ENCODE measurements around the gene MAZ.

DNA sequence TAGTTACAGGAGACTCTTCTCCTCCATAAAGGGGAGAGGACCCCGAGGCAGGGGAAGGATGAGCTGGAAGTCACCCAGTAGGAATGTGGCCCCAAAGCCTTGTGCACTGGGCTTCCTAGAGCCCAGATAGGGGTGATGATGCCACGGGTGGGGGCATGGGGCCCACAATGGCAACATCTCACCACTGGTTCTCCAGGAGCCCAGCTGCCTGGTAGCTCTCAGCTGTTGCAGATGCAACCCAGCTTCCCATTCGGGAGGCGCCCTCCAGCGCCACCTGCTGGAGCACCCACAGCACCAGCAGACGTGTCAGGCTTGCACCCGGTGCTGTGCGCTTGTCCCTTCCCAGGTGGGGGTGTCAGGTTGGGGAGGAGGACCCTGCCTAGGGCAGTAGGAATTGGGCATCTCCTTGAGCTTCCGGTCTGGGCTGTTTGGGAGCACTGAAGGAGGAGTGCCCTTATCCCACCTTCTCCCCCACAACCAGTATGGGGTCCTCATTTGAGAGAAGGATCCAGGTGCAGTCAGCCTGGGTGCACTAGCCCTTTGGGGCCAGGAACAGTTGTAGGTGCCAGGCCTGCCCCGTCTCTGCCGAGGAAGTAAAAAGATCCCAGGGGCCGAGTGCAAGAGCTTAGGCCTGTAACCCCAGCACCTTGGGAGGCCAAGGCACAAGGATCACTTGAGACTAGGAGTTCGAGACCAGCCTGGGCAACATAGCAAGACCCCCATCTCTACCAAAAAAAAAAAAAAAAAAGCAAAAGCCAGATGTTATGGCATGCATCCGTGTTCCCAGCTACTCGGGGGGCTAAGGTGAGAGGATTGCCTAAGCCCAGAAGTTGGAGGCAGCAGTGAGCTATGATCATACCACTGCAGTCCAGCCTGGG, 42.3 kb downstream of the MAZ start:
- TF ChIP-seq, protein P1, sequence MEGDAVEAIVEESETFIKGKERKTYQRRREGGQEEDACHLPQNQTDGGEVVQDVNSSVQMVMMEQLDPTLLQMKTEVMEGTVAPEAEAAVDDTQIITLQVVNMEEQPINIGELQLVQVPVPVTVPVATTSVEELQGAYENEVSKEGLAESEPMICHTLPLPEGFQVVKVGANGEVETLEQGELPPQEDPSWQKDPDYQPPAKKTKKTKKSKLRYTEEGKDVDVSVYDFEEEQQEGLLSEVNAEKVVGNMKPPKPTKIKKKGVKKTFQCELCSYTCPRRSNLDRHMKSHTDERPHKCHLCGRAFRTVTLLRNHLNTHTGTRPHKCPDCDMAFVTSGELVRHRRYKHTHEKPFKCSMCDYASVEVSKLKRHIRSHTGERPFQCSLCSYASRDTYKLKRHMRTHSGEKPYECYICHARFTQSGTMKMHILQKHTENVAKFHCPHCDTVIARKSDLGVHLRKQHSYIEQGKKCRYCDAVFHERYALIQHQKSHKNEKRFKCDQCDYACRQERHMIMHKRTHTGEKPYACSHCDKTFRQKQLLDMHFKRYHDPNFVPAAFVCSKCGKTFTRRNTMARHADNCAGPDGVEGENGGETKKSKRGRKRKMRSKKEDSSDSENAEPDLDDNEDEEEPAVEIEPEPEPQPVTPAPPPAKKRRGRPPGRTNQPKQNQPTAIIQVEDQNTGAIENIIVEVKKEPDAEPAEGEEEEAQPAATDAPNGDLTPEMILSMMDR (IDR thresholded peaks at IDR 0.05) = peak; percentile 33 to 83 (median 58)
- no peak for TF ChIP-seq POLR2A (IDR thresholded peaks at IDR 0.05)

Measured in thyroid gland (tissue), 4 donors.